Inflammatory macrophage treated with lipopolysaccharide for 4 hours (primary cell): ENCODE data around the gene FAM114A2.
"Not testable (repeated sequence)": the region's sequence is repeated elsewhere in the genome, so short reads cannot be mapped to it uniquely, and the experiment has no call there.

Experiments used
- DNase-seq: peaks from one replicate; pipeline ENCODE4 v3.0.0-alpha.2; 2020

The FAM114A2 gene

DNA sequence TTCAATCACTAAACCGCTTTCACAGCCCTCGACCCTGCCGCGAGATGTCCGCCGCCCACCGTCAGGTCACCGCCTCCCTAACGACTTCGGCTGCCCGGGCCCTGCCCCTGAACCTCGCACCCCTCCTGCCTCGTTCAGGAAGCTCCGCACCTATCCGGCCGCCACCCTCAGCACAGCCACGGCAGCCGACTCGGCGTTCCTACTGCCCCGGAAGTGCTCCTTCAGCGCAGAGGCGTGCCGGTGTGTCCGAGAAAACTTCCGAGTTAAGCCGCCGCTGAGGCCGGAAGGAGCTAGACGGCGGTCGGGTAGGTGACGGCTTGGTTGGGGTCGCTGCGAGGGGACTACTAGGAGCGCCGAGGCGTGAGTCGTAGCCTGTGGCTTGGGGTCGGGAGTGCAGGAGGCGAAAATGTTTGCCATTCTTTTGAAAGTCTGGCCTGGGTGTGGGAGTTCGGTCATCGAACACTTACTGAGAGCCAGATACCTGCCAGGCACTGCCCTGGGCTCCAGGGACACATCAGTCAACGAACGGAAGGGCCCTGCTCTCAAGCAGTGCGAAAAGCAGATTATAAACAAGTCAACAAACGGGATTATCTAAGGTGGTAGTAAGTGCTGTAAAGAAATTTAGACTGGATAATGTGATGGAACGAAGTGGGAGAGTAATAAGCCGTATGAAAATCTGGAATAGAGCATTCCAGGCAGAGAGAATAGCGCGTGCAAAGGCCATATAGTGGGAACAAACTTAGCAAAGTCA is at the start of gene FAM114A2, which contains the start of gene MFAP3:
FAM114A2 (minus strand) TSS at position 204 of the 751 bp plus-strand sequence. CDS start 3,957 bp downstream, outside the sequence.
MFAP3 (plus strand) TSS at position 261 of the 751 bp plus-strand sequence. CDS start 10,756 bp downstream, outside the sequence.
- DNase-seq: peak; percentile 89

DNA sequence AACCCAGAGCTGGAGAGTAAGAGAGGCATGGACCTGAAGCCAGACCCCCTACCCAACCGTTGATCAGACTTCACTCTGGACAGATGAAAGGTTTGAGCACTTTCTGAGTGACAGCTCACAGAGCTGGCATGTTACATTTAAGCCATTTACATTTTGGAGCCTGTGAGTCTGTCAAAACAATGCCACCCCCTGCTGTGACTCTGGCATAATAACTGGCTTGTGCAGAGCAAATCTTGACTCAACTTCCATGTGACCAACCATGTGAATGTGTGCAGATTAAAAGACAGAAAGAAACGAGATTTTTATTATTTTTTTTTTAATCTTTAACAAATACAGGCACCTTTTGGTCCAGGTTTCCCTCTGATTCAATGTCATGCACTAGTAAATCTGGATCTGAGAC is 48.5 kb upstream of the FAM114A2 start:
- DNase-seq: no peak

DNA sequence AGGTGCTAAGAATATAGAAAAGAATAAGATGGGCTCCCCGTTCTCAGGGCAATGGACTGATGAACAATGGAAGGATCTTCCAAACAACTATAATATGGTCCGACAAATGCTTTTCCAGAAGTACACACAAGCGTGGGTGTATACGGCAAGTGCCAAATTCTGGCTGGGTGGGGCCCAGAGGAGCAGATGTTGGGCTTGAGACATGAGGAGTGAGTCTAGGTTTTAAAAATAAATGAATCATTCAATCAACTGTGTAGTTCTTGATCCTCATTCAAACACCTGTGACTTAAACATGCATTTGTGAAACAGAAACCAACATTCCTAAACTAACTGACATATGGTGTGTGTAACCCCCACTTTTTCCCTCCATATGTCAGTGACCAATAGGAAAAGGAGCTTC is 47.9 kb upstream of the FAM114A2 start:
- DNase-seq: no peak

DNA sequence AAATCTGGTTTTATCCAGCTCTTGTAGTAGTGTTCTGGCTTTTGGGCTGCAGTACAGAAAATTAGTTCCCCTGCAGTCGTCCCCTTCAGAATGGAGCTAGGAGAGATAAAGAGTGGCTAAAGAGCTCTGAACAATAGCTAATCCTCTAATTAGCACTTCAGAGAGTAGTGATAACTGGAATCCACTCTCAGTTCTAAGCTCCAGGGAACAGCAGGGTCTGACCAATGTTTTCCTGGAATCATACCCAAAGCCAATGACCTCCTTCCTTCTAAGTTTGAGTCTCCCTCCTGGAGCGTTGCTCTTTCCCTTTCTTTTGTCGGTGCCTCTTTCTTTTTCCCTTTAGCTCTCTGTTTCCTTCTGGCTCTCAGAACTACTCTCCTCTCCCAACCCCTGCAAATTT is 47.4 kb upstream of the FAM114A2 start:
- no peak for DNase-seq

DNA sequence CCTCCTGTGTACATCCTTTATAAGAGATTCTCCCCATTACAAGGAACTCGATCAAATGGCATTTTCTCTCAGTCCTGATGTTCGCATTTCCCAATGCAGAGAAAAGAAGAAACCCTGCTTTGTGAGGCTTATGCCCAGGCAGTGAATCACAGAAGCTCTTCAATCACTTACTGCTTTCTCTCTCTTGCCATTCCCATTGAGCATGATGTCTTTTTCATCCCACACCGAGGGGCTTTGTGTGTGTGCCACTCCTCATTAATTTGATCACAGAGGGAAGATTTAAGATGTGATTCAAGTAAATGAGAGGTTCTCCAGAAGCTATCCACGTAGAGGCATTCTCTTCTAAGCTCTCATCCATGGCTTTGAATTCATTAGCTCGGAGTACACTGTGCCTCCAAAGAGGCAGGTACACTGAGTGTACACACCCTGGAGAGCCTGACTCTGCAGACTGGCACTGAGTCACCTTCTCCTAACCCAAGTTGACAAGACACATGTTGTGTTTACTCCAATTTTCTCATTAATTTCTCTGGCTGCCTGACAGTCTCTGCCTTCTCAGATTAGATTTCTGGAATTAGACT is 45.4 kb upstream of the FAM114A2 start:
- DNase-seq: no peak

DNA sequence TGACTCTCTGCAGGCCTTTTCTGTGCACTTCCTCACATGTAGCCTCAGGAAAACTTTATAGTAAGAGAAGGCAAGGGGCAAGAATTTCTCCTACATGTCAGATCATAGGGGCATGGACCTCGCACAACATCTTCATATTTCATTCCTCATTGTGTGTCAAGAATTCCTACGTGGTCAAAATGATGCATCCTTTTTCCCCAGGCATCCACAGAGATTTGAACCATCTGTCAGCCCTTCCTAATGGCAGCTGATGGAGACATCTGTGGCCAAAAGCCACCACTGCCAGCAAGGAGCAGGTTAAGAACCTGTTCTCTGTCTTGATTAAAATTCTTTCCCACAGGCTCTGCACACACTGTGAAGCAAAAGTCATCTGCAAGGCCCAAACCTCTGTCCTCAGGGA is 42.5 kb upstream of the FAM114A2 start:
- no peak for DNase-seq

DNA sequence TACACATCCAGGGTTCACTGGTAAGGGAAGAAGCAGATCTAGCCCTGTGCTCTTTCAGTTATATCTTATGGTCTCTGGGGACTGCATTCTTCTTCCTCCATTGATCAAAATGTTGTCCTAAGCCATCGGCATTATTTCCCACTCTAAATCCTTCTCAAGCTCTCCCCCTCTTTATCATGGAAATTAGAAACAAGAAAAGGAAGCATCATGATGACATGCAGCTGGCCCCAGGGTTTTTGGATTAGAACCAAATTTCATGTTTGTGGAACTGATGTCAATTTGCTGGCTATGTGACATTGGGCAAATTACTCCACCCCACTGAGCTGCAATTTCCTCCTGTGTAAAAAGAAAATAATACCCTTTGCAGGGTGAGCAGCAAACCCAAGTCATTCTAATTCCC is 39.6 kb upstream of the FAM114A2 start:
- peak; percentile 3 for DNase-seq

DNA sequence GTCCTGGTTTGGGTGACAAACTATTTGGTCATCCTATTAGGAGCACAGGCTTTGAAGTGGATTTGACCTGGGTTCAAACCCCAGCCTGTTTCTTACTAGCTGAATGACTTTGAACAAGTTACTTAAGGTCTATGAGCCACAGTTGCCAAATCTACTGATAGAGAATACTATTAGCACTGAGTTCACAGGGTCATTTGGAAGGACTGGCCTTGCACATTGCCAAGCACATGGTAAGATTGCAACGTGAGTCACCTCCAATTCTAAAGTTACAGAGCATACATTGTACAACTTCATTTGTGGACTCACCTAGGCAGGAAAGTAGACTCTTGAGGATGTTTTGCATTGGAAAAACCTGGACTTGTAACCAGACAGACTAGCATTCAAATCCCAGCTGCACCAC is 39.0 kb upstream of the FAM114A2 start:
- peak; percentile 18 for DNase-seq

DNA sequence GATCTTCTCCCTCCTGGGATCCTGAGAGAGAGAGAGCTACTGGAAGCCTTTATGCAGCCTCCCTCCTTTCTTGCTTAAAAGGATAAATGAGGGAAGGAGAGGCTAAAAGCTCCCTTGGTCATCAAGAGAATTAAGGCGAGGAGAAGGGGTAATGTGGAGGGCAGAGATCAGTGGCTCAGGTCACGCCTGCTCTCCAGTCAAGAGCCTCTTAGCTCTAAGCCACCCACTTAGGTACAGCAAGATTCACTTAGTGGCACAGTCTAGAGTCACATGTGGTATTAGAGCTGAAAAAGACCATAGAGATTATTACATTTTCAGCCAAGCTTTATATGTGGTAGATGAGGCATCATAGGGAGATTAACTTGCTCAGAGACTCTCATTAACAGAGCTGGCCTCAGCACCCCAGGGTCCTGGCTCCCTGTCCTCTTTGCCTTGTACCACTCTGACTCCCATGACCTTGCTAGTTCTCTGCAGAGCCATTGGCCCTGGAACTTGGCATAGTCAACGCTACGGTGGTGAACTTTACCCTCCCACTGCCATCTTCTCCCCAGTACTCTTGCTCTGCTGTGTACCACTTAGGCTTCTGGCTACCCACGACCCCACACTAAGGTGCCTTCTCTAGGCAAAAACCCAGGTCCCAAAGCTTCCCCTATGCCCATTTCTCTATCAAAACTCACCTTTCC is 37.7 kb upstream of the FAM114A2 start:
- no peak for DNase-seq

DNA sequence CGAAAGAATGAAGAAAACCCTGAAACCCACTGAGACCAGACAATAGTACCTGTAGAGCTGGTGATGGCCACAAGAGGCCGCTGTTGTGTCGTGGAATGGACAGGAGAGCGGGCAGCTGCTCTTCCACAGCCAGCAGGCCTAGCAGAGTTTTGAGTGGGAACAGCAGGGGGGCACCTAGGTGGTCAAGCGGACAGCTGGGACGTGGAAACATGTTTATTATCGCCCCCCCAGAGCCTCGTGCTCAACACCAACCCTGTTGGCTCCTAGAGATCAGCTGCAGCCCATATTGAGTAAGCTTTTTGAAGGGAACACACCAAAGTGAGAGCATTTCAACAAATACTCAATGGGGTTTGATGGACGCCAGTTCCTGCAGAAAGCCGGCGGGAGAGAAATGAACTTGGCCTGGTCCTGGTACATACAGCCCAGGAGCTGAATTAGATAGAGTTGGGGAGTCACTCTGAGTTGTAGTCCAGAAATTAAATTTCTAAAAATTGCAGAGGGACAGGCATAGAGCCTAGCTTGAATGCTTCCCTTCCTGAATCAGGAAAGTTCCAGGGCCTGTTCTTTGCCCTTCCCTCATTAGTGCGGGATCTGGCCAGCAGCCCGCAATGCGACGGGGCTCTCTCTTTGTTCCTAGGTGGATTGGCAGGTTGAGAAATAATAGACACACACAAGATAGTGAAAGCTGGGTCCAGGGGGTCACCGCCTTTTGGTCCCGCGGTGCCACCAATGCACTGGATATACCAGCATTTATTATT is 33.9 kb upstream of the FAM114A2 start:
- peak; percentile 75 for DNase-seq

DNA sequence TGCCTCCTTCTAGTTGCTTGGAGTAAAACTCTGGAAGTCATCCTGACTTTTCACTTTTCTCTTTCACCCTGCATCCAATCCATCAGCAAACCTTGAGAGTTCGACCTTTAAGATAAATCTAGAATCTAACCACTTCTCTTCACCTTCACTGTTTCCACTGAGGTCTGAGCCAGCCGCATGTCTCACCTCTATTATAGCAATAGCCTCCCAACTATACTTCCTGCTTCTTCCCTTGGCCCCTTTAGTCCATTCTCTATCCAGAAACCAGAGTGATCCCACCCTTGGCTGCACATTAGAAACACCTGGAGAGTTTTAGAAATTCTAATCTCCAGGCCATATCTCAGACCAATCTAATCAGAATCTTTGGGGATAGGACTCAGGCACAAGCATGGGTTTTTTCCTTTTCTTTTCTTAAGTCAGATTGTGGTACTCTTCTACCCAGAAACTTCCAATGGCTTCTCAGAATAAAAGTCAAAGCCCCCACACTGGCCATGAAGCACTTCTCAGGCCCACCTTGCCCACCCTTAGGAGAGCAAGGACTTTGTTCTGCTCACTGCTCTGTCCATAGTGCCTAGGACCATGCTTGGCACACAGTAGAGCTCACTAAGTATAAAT is 33.2 kb upstream of the FAM114A2 start:
- no peak for DNase-seq

DNA sequence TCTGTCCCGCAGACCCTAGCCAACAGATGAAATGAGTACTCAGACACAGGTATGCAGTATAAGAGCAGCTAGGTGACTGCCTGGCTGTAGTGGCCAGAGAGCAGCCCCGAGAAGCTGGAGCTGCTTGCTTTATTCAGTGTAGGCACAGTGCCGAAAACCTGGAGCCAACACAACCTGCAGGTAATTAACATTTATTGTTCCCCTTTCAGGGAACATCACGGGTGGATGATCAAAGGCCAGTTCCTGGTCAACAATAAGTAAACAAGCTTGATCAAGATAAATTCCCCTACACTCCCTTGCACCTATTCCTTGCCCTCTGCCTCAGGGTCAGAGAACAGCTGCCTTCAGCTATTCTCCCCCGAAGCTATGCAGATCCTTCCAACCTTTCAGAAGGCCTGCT is 31.1 kb upstream of the FAM114A2 start:
- not testable (repeated sequence) for DNase-seq

DNA sequence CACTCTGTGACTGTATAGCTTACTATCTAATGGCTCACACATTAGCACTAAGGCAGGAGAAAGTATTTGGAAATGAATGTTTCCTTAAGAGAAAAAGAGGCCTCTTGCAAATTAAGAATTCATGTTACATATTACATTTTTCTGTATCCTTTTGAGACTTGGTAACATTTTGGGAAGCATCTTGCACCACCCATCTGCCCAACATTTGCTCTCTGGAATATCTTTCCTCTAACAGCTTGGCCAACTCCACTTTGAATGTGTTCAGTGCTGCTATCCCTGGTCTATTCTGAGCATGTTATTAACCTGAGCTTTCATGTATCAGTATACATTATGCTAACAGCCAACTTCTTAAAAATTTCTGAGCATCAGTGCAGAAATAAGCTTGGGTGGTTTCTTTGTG is 27.3 kb upstream of the FAM114A2 start:
- DNase-seq: no peak

DNA sequence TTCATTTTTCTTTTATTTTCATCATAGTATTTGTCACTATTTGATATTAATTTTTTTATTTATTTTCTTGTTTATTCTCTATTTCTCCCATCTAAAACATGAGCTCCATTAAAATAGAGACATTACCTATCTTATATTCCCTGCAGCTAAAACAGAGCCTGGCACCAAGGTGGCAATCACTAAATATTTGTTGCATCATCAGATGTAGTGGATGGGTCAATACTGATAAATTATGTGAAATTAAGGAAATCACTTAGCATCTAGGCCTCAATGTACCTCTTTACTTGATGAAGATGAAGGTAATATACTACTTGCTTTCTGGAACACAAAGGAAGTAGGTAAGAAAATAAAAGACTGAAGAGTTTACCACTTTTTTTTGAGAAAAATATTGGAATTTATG is 24.7 kb upstream of the FAM114A2 start:
- DNase-seq: no peak

DNA sequence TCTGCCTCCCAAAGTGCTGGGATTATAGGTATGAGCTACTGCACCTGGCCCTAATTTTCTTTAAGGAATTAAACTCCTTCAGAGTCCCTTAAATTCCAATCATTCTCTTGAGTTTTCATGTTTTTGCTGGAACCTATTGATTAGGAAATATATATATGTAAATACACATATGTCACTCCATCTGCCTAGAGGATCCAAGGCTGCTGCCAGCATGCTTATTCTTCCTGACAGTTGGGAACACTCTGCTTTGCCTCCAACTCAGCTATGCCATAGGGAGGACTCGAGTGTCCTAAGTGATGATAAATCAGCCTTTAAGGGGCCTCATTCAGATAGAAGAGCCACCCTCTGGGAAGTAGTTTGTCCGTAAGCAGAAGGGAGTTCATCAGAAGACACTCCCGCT is 21.9 kb upstream of the FAM114A2 start:
- DNase-seq: no peak

DNA sequence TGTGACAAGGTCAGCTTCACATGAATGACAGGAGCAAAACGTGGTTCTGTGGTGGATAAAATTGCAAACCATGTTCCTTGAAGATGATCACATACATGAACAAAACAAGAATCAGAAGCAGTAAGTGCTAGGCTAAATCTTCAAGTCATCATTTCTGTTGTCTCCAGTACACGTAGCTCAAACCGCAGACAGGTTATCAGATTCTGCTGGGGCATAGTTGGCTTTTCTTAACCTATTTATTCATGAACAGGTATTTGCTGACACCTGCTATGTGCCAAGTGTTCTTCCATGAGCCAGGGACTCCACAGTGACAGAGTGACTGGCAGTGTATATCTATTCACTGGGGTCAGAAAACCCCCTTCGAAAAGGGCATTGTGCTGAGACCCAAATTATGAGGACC is 20.9 kb upstream of the FAM114A2 start:
- DNase-seq: no peak

DNA sequence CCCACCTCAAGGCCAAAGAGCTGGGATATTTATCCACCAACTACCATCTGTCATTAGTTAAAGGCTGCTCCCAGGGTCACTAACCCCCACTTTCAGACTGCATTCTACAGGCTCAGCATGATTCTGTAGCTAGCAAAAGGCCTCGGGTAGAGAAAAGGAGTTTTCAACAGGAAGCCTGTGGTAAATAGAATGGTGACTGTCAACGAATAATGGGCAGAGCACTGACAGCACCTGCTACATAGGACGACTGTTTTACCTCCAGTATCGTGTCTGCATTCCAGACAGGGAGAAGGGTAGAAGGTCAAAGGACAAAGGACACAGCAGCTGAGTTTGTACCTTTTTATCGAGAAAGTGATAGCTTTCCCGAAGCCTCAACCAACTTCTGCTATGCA is 20.3 kb upstream of the FAM114A2 start:
- no peak for DNase-seq

DNA sequence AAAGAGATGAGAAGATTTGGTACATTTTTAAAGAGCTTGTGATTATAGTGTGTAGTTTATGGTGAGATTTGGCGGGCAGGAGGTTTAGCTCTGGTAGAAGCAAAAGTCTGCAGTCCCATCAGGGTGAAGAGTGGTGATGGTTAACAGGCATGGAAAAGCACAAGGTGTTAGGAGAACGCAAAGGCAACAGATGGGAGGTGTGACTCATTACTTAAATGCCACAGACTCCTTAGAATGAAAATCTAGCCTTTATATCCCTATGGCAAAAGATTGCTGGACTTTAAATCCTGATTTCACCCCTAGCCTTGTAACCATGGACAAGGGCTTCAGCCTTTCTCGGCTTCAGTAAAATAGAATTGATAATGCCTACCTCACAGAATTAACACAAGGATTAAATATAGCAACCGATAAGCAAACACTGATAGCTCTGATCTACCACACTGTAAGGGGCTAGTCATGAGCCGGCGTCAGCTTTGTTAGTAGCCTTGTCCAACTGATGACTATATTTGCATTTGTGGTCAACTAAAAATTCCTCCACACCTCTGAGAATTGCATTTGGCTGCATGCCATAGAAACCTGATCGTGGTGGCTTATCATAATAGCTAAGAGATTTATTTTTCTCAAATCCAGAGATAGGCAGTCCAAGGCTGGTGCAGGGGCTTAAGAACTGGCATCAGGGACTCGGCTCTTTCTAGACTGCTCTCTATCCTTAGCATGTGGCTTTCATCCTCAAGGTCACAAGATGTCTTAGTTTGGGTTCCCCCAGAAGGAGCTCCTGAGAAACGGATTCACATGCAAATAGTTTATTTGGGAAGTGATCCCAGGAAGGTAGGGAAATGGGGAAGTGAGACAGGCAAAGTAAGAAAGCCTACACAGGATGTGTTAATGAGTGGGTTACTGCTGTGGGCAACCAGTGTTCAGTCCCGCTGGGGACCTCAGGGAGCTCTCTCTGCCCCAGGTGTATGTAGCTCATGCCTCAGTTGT is 19.6 kb upstream of the FAM114A2 start:
- peak; percentile 41 for DNase-seq

DNA sequence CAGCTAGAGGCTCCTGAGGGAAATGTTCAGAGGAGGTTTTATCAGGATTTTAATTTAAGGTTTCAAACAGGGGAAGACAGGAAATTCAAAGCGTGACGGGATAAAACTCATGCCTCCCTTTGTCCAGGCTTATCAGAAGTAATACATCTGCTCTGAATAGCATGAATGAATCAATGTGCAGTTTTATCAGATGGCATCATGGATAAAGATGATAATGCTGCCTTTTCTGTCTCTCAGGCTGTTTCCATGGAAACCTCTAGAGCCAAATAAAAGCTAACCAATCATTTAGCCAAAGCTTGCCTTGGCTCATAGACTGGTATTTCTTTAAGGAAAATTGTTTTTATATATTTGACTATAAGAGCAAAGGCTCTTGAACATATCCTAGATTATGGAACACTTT is 16.5 kb upstream of the FAM114A2 start:
- no peak for DNase-seq

DNA sequence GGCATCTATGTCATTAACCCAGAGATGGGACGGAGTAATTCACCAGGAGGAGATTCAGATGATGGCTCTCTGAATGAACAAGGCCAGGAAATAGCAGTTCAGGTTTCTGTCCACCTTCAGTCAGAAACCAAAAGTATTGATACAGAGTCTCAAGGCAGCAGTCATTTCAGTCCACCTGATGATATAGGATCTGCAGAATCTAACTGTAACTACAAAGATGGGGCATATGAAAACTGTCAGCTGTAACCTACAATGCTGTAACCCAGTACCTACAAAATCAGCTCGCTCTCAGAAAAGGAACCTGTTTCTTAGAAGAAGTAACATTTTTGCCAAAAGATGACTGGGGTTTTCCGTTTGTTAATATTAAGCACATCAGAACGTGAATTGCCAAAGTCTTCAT is 14.8 kb upstream of the FAM114A2 start:
- no peak for DNase-seq

DNA sequence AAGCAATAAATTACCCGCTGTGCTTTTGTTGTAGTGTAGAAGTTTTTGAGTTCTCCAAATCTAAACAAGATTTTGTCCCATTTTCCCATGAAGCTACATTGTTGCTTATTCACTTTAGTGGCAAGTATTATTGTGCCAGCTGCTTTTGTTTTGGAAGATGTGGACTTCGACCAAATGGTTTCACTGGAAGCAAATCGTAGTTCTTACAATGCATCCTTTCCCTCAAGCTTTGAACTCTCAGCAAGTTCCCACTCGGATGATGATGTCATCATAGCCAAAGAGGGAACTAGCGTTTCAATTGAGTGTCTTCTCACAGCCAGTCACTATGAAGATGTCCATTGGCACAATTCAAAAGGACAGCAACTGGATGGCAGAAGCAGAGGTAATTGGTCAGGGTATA is 10.9 kb upstream of the FAM114A2 start:
- DNase-seq: peak; percentile 71

DNA sequence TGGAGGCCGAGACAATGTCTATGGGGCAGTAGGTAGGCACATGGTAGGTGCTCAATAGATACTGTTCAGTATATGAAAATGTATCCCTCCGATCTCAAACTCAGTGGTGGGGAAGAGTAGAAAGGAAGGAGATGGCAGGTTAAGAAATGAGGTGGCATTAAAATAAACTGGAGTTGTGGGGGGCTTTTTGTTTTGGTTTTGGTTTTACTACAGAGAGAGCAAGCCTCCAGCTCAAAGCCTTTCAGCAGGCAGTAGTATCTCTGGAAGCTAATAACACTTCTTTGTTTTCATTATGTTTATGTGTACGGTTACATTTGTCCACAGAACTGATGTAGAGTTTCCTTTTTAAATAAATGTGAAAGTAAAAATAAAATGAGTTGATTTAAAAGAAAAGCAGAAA is 8.6 kb upstream of the FAM114A2 start:
- no peak for DNase-seq
